DND-41 (cell line): ENCODE data around the gene ALCAM.

Experiments
- ATAC-seq: fragments of 200-7000 bp; cut with Tn5 transposase; 3 replicates; pipeline ENCODE4 v1.9.1; 2021; ENCODE audit warnings: low read depth; ENCODE audit not compliant: insufficient read depth
- DNase-seq: peaks from one replicate; pipeline ENCODE4 v3.0.0-alpha.2; 2020
- H2AFZ ChIP-seq: 2 replicates; pipeline ENCODE4 v1.6.0; 2012; ENCODE audit warnings: low read depth, low read length
- H3K27ac ChIP-seq: 2 replicates; pipeline ENCODE4 v1.5.1; 2012; ENCODE audit warnings: low read length, inconsistent platforms
- H3K27me3 ChIP-seq: fragments of 200-600 bp; sonication (generic); 2 replicates; pipeline ENCODE4 v1.6.0; 2012; ENCODE audit warnings: low read length, mild to moderate bottlenecking, inconsistent platforms; ENCODE audit not compliant: insufficient read depth, poor library complexity
- H3K36me3 ChIP-seq: 2 replicates; pipeline ENCODE4 v1.5.1; 2012; ENCODE audit warnings: low read length, inconsistent platforms; ENCODE audit not compliant: insufficient read depth
- H3K4me1 ChIP-seq: 2 replicates; pipeline ENCODE4 v1.5.1; 2012; ENCODE audit warnings: mild to moderate bottlenecking, low read length; ENCODE audit not compliant: insufficient read depth
- H3K4me2 ChIP-seq: 2 replicates; pipeline ENCODE4 v1.6.0; 2012; ENCODE audit warnings: mild to moderate bottlenecking, moderate library complexity, low read length, inconsistent platforms; ENCODE audit not compliant: insufficient read depth
- H3K4me3 ChIP-seq, 2 experiments: fragments of 200-600 bp in 1 of 2; shearing (Covaris generic) in 1 of 2; 2 replicates each; pipeline ENCODE4 v1.5.1; 2012 to 2016; ENCODE audit warnings: inconsistent platforms in 2 of 2, low read length in 2 of 2, mild to moderate bottlenecking in 2 of 2, low read depth in 1 of 2, moderate library complexity in 1 of 2
- H3K79me2 ChIP-seq: 2 replicates; pipeline ENCODE4 v1.6.0; 2012; ENCODE audit warnings: low read length, inconsistent platforms; ENCODE audit not compliant: insufficient read depth
- H3K9ac ChIP-seq: 2 replicates; pipeline ENCODE4 v1.6.0; 2012; ENCODE audit warnings: low read depth, mild to moderate bottlenecking, inconsistent platforms, low read length, moderate library complexity
- H3K9me3 ChIP-seq: 2 replicates; pipeline ENCODE4 v1.5.1; 2012; ENCODE audit warnings: low read length, moderate library complexity, mild to moderate bottlenecking, inconsistent platforms; ENCODE audit not compliant: insufficient read depth, severe bottlenecking
- H4K20me1 ChIP-seq: 2 replicates; pipeline ENCODE4 v1.6.0; 2012; ENCODE audit warnings: low read length; ENCODE audit not compliant: insufficient read depth
- EZH2 ChIP-seq: IDR thresholded peaks from 3 replicates; pipeline ENCODE4 v1.6.1; 2012; ENCODE audit warnings: borderline replicate concordance, low read depth, mild to moderate bottlenecking, moderate library complexity, low read length, inconsistent platforms; ENCODE audit not compliant: severe bottlenecking
- TF ChIP-seq, protein P1 (sequence below): IDR thresholded peaks from 2 replicates; pipeline ENCODE4 v1.5.1; 2012; ENCODE audit warnings: borderline replicate concordance, low read length, moderate library complexity, mild to moderate bottlenecking; ENCODE audit not compliant: poor library complexity, severe bottlenecking; ENCODE audit errors: extremely low read depth

Gene ALCAM

DNA sequence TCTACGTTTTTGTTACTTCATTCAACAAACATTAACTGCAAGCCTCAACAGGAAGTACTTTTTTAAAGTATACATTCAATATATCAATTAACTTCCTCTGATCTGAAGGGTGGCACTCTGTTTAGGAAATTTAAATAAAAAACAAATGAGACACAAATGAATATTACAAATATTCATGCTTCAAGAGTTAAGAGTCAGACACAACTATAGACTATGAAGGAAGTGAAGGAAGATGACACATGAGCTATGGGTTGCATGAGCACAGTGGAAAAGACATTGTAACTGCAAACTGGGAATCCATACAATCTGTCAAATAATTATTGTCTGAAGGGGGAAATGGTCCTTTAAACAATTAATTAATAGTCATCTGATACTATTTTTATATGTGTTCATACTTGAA is 26.8 kb upstream of the ALCAM start:
- Histone ChIP-seq H3K4me2 (no peak overlapping the region), H4K20me1 (no peaks in the 10 kb centered on the region), H3K36me3 (no peaks in the 10 kb centered on the region), H3K79me2 (no peaks in the 10 kb centered on the region), H3K9ac (no peak overlapping the region), H2AFZ (no peak overlapping the region), H3K4me1 (no peaks in the 10 kb centered on the region), H3K9me3 (no peaks in the 10 kb centered on the region), H3K27ac (no peak overlapping the region), H3K27me3 (no peaks in the 10 kb centered on the region), H3K4me3 (no peak overlapping the region)
- DNase-seq (no peak), ATAC-seq (no peak)
- no peak for TF ChIP-seq EZH2
- TF ChIP-seq, protein P1, sequence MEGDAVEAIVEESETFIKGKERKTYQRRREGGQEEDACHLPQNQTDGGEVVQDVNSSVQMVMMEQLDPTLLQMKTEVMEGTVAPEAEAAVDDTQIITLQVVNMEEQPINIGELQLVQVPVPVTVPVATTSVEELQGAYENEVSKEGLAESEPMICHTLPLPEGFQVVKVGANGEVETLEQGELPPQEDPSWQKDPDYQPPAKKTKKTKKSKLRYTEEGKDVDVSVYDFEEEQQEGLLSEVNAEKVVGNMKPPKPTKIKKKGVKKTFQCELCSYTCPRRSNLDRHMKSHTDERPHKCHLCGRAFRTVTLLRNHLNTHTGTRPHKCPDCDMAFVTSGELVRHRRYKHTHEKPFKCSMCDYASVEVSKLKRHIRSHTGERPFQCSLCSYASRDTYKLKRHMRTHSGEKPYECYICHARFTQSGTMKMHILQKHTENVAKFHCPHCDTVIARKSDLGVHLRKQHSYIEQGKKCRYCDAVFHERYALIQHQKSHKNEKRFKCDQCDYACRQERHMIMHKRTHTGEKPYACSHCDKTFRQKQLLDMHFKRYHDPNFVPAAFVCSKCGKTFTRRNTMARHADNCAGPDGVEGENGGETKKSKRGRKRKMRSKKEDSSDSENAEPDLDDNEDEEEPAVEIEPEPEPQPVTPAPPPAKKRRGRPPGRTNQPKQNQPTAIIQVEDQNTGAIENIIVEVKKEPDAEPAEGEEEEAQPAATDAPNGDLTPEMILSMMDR = no peak

- Histone ChIP-seq H3K9me3 (no peaks in the 10 kb centered on the region), H4K20me1 (no peaks in the 10 kb centered on the region), H3K4me2 (no peak overlapping the region), H3K9ac (no peak overlapping the region), H3K27me3 (no peaks in the 10 kb centered on the region), H2AFZ (no peak overlapping the region), H3K79me2 (no peaks in the 10 kb centered on the region), H3K36me3 (no peaks in the 10 kb centered on the region), H3K4me3 (no peak overlapping the region), H3K4me1 (no peaks in the 10 kb centered on the region), H3K27ac (no peak overlapping the region)
- DNase-seq (no peak), ATAC-seq (no peak)
- no peak for TF ChIP-seq EZH2
- TF ChIP-seq, protein P1 = no peak
Measured at GRCh38 chr3:105343991-105344390, 22.7 kb upstream of the ALCAM start.

DNA sequence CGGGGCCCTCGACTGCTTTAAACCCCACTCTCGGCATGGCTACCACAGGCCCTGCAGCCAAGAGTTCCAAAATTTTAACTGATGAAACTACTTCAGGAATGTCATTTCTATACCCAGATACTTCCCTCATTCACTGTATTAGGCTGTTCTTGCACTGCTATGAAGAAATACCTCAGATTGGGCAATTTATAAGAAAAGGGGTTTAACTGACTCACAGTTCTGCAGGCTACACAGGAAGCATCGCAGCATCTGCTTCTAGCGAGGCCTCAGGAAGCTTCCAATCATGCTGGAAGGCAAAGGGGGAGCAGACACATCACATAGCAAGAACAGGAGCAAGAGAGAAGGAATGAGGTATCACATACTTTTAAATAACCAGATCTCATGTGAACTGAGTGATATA is 21.6 kb upstream of the ALCAM start:
- TF ChIP-seq, protein P1 = no peak
- no peak for TF ChIP-seq EZH2
- H3K9me3 ChIP-seq = no peaks in the 10 kb centered on the region
- no peak overlapping the region for H3K27ac ChIP-seq
- ATAC-seq = no peak
- H3K79me2 ChIP-seq = no peaks in the 10 kb centered on the region
- no peak overlapping the region for H3K4me3 ChIP-seq
- no peak overlapping the region for H3K4me2 ChIP-seq
- H3K36me3 ChIP-seq = no peaks in the 10 kb centered on the region
- no peaks in the 10 kb centered on the region for H3K4me1 ChIP-seq
- H3K9ac ChIP-seq = no peak overlapping the region
- DNase-seq = no peak
- no peaks in the 10 kb centered on the region for H4K20me1 ChIP-seq
- no peak overlapping the region for H2AFZ ChIP-seq
- H3K27me3 ChIP-seq = no peaks in the 10 kb centered on the region

DNA sequence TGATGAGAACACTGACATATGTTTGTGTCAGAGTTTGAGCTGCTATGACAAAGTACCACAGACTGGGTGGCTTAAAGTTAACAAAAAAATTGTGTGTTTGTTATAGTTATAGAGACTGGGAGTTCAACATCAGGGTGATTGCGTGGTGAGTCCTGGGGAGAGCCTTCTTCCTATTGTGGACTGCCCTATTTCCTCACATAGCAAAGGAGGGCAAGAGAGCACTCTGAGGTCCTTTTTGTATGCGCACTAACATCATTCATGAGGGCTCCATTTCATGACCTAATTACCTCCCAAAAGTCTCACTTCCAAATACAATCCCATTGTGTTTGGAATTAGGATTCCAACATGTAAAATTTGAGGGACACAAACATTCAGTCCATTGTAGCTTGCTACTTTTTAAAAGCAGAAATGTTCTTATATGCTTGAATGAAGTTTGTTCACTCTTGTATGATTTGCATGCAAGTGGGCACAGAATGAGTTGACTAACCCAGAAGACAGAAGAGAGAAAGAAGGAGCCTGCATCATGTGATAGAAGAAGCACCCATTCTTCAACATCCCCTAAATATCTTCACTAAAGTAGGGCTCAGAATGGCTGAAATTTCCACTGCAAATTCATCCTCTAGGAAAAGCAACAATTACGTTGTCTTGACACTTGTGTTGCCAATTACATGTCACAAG is 18.9 kb upstream of the ALCAM start:
- H3K27me3 ChIP-seq = no peaks in the 10 kb centered on the region
- ATAC-seq (no peak), DNase-seq (no peak)
- no peak overlapping the region for H3K27ac ChIP-seq
- no peak overlapping the region for H3K9ac ChIP-seq
- H2AFZ ChIP-seq = no peak overlapping the region
- H3K4me1 ChIP-seq = no peaks in the 10 kb centered on the region
- no peaks in the 10 kb centered on the region for H3K79me2 ChIP-seq
- no peaks in the 10 kb centered on the region for H3K9me3 ChIP-seq
- no peak overlapping the region for H3K4me3 ChIP-seq
- TF ChIP-seq EZH2 = no peak
- TF ChIP-seq, protein P1 = no peak
- no peaks in the 10 kb centered on the region for H3K36me3 ChIP-seq
- H3K4me2 ChIP-seq = no peak overlapping the region
- H4K20me1 ChIP-seq = no peaks in the 10 kb centered on the region
